Type B pancreatic cell (in vitro differentiated cells): Measurements from ENCODE around the gene FA2H. TPM values are rescaled to one million over a fixed set of nuclear protein-coding genes. Genes with fewer than 3 reads are reported as not detected.

Experiments
- DNase-seq: peaks from one replicate; pipeline ENCODE4 v3.0.0; 2021; ENCODE audit warnings: mixed read lengths; ENCODE audit not compliant: unreplicated experiment; ENCODE audit errors: extremely low spot score
- H3K27ac Mint-ChIP-seq: 2 replicates; pipeline ENCODE4 v1.8.0; 2021; ENCODE audit warnings: mild to moderate bottlenecking, mixed read lengths
- H3K27me3 Mint-ChIP-seq: 2 replicates; pipeline ENCODE4 v1.8.0; 2021; ENCODE audit warnings: mixed read lengths
- H3K36me3 Mint-ChIP-seq: 2 replicates; pipeline ENCODE4 v1.8.0; 2021; ENCODE audit warnings: mixed read lengths
- H3K4me1 Mint-ChIP-seq: one replicate; pipeline ENCODE4 v1.8.0; 2021; ENCODE audit warnings: mixed read lengths; ENCODE audit not compliant: unreplicated experiment
- H3K4me3 Mint-ChIP-seq: 2 replicates; pipeline ENCODE4 v1.8.0; 2021; ENCODE audit warnings: mild to moderate bottlenecking, mixed read lengths
- H3K9me3 Mint-ChIP-seq: 2 replicates; pipeline ENCODE4 v1.8.0; 2021; ENCODE audit warnings: mixed read lengths
- total RNA-seq: library from RNA; stranded (reverse); gene quantifications from 2 replicates; pipeline ENCODE4 v1.2.1, GENCODE V29; 2021; ENCODE audit warnings: low replicate concordance
- TF ChIP-seq, protein P1 (sequence below): fragments of 200-600 bp; sonication (generic); conservative IDR thresholded peaks from 2 replicates; pipeline ENCODE4 v1.5.0; 2021; ENCODE audit warnings: antibody characterized with exemption, mild to moderate bottlenecking

FA2H gene
- total RNA-seq, 1 donor from 2014 or later, result 5.0 TPM

DNA sequence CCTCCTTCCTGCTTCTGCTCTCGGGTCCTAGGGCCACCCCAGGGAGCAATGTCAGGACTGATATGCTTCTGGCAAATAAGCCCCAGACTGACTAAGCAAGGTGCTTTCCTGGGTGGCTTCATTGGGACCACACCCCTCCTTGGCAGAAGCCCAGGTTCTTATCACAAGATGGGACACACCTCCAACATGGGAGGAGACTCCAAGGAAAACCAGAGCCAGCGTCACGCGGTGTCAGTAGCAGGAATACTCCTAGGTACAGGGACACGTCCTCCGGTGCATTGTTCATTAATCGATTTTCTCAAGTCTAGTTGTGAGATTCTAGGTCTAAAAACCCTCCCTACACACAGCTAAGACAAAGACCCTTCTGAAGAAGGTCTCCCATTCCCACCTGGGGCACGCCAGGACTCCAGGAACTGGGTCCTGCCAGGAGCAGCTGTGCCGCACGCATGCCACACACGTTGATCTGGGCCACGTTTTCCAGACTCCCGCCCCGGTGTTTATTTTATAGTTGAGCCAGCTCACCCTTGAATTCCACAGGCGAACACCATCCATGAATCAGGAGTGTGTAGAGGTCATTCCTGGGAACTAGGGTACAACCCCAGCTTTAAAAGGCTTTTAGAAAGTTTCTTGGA lies 30.8 kb downstream of the FA2H start:
- Mint-ChIP-seq H3K27ac (peak overlapping the region; percentile 87), H3K4me3 (no peak overlapping the region), H3K36me3 (no peaks in the 10 kb centered on the region), H3K4me1 (peaks cover 11% of the 10 kb centered on the region), H3K27me3 (no peaks in the 10 kb centered on the region), H3K9me3 (no peaks in the 10 kb centered on the region)
- TF ChIP-seq, protein P1, sequence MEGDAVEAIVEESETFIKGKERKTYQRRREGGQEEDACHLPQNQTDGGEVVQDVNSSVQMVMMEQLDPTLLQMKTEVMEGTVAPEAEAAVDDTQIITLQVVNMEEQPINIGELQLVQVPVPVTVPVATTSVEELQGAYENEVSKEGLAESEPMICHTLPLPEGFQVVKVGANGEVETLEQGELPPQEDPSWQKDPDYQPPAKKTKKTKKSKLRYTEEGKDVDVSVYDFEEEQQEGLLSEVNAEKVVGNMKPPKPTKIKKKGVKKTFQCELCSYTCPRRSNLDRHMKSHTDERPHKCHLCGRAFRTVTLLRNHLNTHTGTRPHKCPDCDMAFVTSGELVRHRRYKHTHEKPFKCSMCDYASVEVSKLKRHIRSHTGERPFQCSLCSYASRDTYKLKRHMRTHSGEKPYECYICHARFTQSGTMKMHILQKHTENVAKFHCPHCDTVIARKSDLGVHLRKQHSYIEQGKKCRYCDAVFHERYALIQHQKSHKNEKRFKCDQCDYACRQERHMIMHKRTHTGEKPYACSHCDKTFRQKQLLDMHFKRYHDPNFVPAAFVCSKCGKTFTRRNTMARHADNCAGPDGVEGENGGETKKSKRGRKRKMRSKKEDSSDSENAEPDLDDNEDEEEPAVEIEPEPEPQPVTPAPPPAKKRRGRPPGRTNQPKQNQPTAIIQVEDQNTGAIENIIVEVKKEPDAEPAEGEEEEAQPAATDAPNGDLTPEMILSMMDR, result no peak
- DNase-seq, result no peak

DNA sequence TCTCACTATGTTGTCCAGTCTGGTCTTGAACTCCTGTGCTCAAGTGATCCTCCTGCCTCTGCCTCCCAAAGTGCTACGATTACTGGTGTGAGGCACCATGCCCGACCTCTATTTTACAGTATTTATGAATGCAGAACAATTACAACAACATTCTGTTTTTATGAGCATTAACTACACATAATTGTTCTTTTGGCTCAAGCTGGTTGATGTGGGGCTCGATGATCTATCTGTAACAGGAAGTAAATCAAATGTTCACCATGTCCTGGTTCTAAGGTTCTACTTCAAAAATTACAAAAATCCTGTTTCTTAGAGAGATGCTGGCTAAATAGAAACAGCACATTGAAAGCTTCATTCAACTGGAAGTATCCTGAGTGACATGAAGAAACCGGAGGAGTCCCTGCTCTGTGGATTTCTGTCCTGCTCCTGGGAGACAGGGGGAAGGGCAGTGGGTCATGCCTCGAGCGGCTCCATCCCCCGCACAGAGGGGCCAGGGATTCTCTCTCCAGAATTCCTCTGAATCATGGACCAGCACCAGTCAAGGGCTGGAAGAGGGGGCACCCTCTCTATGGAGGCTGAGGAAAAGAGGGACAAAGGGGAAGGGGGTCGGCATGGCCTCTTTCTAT lies 31.5 kb downstream of the FA2H start:
- Mint-ChIP-seq H3K9me3 (no peaks in the 10 kb centered on the region), H3K27me3 (no peaks in the 10 kb centered on the region), H3K27ac (peak overlapping the region; percentile 87), H3K4me3 (no peak overlapping the region), H3K36me3 (no peaks in the 10 kb centered on the region), H3K4me1 (peaks cover 11% of the 10 kb centered on the region)
- TF ChIP-seq, protein P1, result no peak
- DNase-seq, result no peak

DNA sequence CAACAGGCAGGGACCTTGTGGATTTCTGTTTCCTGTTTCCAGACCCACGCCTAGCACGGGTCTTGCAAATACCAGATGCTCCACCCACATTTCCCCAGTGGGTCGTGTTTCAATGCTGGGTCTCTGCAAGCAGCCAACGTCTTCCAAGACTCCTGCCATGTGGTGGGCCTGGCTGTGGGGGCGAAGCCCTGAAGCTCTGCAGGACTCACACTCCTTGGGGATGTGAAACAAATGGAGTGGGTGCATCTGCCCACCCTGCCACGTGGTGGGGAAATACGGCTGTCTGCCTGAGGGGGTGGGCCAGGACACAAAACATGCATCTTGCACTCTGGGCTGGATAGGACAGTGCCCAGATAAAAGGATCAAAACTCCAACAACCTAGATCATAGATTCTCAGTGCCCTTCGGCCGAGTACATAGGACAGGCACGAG lies 32.6 kb downstream of the FA2H start:
- H3K36me3 Mint-ChIP-seq, result no peaks in the 10 kb centered on the region
- H3K27me3 Mint-ChIP-seq, result no peaks in the 10 kb centered on the region
- H3K9me3 Mint-ChIP-seq, result no peaks in the 10 kb centered on the region
- no peak overlapping the region for H3K27ac Mint-ChIP-seq
- no peak for DNase-seq
- no peak overlapping the region for H3K4me3 Mint-ChIP-seq
- TF ChIP-seq, protein P1, result no peak
- peaks cover 11% of the 10 kb centered on the region for H3K4me1 Mint-ChIP-seq

DNA sequence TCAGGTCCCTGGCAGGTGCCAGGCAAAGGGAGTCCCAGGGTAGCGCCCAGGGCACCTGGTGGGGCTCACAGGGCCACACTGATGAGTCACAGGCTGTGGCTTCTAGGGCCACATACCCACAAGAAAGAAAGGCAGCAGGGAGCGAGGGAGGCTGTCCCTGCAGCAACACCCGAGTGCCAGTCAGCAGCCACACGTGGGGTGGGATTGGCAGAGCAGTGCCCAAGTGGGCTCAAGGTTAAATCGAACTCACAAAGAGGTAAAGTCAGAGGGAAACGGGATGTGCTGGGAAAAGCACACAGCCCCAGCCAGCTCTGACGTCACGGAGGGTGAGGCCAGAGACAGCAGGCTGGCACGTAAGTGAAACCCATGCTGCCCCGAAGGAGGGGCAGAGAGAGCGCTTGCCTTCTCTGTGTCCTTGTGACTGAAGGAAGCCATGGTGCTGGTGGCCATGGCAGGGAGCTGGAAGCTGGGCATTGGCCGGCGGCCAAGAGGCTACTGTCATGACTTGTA lies 33.8 kb downstream of the FA2H start:
- no peak for DNase-seq
- no peaks in the 10 kb centered on the region for H3K27me3 Mint-ChIP-seq
- H3K4me3 Mint-ChIP-seq, result no peak overlapping the region
- H3K36me3 Mint-ChIP-seq, result no peaks in the 10 kb centered on the region
- H3K9me3 Mint-ChIP-seq, result no peaks in the 10 kb centered on the region
- peaks cover 11% of the 10 kb centered on the region for H3K4me1 Mint-ChIP-seq
- TF ChIP-seq, protein P1, result no peak
- no peak overlapping the region for H3K27ac Mint-ChIP-seq

DNA sequence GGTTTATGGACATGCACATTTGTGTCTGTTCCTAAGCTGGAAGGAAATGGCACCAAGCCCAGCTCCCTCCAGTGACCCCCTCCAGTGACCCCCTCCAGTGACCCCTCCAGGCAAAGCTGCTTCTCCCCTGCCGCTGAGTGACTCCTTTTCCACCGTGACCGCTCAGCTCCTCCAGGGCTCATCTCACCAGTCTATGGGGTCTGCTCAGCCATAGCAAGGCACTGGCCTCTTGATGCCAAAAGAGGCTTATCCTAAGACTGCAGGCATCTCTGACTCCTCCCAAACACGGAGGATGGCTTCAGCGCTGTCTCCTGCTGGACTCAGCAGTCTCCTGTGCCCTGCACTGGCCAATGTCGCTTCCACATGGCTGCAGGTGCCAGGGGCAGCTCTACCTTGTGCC lies 35.3 kb downstream of the FA2H start:
- Mint-ChIP-seq H3K27ac (no peak overlapping the region), H3K27me3 (no peaks in the 10 kb centered on the region), H3K36me3 (no peaks in the 10 kb centered on the region), H3K4me1 (peaks cover 11% of the 10 kb centered on the region), H3K4me3 (no peak overlapping the region), H3K9me3 (no peaks in the 10 kb centered on the region)
- DNase-seq, result no peak
- TF ChIP-seq, protein P1, result no peak
